K562 (cell line): ENCODE measurements around the gene CDKN2AIPNL. TPM values are rescaled to one million over a fixed set of nuclear protein-coding genes. Genes with fewer than 3 reads are reported as not detected.

Source experiments
- ARID1B ChIP-seq: fragments of 450-650 bp; IDR thresholded peaks from 2 replicates; pipeline ENCODE4 v1.6.1; 2016; ENCODE audit warnings: antibody characterized with exemption, mild to moderate bottlenecking, inconsistent platforms
- ARNT ChIP-seq, 2 experiments: fragments of 450-650 bp; IDR thresholded peaks; 2 replicates each; pipeline ENCODE4 v1.6.1; 2016; ENCODE audit warnings: mild to moderate bottlenecking in 1 of 2
- ASH1L ChIP-seq: fragments of 450-650 bp; IDR thresholded peaks from 2 replicates; pipeline ENCODE4 v1.6.1; 2018; ENCODE audit warnings: borderline replicate concordance, mild to moderate bottlenecking, low read depth; ENCODE audit not compliant: partially characterized antibody
- BRF1 ChIP-seq: IDR thresholded peaks from 3 replicates; pipeline ENCODE4 v1.6.1; 2011; ENCODE audit warnings: borderline replicate concordance, mild to moderate bottlenecking; ENCODE audit not compliant: insufficient read length; ENCODE audit errors: extremely low read depth
- DPF2 ChIP-seq: fragments of 450-650 bp; IDR thresholded peaks from 2 replicates; pipeline ENCODE4 v1.6.1; 2016
- EWSR1 ChIP-seq: fragments of 450-650 bp; IDR thresholded peaks from 2 replicates; pipeline ENCODE4 v1.6.1; 2018; ENCODE audit warnings: borderline replicate concordance, mild to moderate bottlenecking, low read depth, moderate library complexity; ENCODE audit not compliant: partially characterized antibody
- FOS ChIP-seq: IDR thresholded peaks from 3 replicates; pipeline ENCODE4 v1.6.1; 2011; ENCODE audit not compliant: insufficient read length; ENCODE audit errors: extremely low read depth
- IRF9 ChIP-seq: fragments of 450-650 bp; IDR thresholded peaks from 2 replicates; pipeline ENCODE4 v1.6.1; 2016; ENCODE audit warnings: missing biosample characterization, missing genetic modification characterization
- KDM1A ChIP-seq, 2 experiments: fragments of 450-650 bp; IDR thresholded peaks; 2 replicates each; pipeline ENCODE4 v1.6.1; 2016; ENCODE audit warnings: mild to moderate bottlenecking in 2 of 2
- MBD2 ChIP-seq: sonication (generic); IDR thresholded peaks from 2 replicates; pipeline ENCODE4 v1.6.1; 2016; ENCODE audit warnings: low read depth, borderline replicate concordance
- MEF2A ChIP-seq: IDR thresholded peaks from 2 replicates; pipeline ENCODE4 v1.6.1; 2011; ENCODE audit warnings: low read depth, mild to moderate bottlenecking, low read length, moderate library complexity; ENCODE audit not compliant: control insufficient read depth
- MEIS2 ChIP-seq: fragments of 450-650 bp; IDR thresholded peaks from 2 replicates; pipeline ENCODE4 v1.6.1; 2014; ENCODE audit warnings: mild to moderate bottlenecking; ENCODE audit not compliant: partially characterized antibody
- NR2C2 ChIP-seq, 2 experiments: fragments of 200-800 bp in 1 of 2; sonication (Bioruptor generic) in 1 of 2; sonication (generic) in 1 of 2; formaldehyde crosslinking in 1 of 2; IDR thresholded peaks; 2 replicates each; pipeline versions ENCODE4 v1.6.1 to v1.8.0; 2016 to 2022; ENCODE audit warnings: mild to moderate bottlenecking in 1 of 2, missing compliant biosample characterization in 1 of 2, missing genetic modification characterization in 1 of 2, missing genetic modification reagents in 1 of 2
- POLR2H ChIP-seq: IDR thresholded peaks from 2 replicates; pipeline ENCODE4 v1.6.1; 2016; ENCODE audit warnings: missing genetic modification characterization, low read depth, mild to moderate bottlenecking, control low read depth, missing compliant biosample characterization, moderate library complexity
- RNF2 ChIP-seq: sonication (generic); IDR thresholded peaks from 2 replicates; pipeline ENCODE4 v1.6.1; 2016
- SMAD3 ChIP-seq: fragments of 450-650 bp; formaldehyde crosslinking; conservative IDR thresholded peaks from 2 replicates; pipeline ENCODE4 v1.4.0; 2020; ENCODE audit warnings: mild to moderate bottlenecking
- THRB ChIP-seq: fragments of 450-650 bp; formaldehyde crosslinking; conservative IDR thresholded peaks from 2 replicates; pipeline ENCODE4 v1.4.0; 2022; ENCODE audit warnings: mild to moderate bottlenecking, missing genetic modification characterization
- ZBTB43 ChIP-seq: sonication (generic); formaldehyde crosslinking; IDR thresholded peaks from 2 replicates; pipeline ENCODE4 v1.8.0; 2023; ENCODE audit warnings: mild to moderate bottlenecking, missing genetic modification reagents
- ZBTB49 ChIP-seq: sonication (generic); formaldehyde crosslinking; IDR thresholded peaks from 2 replicates; pipeline ENCODE4 v1.8.0; 2022; ENCODE audit warnings: missing genetic modification reagents, mild to moderate bottlenecking, borderline replicate concordance
- ZNF232 ChIP-seq: sonication (generic); formaldehyde crosslinking; IDR thresholded peaks from 2 replicates; pipeline ENCODE4 v1.8.0; 2022; ENCODE audit warnings: mild to moderate bottlenecking, missing genetic modification reagents
- polyA plus RNA-seq, 8 experiments: library from polyadenylated mRNA; depleted of rRNA in 4 of 8; stranded (reverse) in 5 of 8; unstranded in 3 of 8; fragments of >200 nt; fragmentation: Nextera tagmentation in 2 of 8; fragmentation: Illumina TruSeq in 1 of 8; extraction: Ambion mirVana in 2 of 8; extraction: Trizol in 1 of 8; gene quantifications; 2 replicates each; pipeline versions ENCODE4 v1.2.1 to v1.2.3, GENCODE V29; 2011 to 2014; ENCODE audit warnings: inconsistent platforms in 1 of 8, missing spikeins in 1 of 8
- total RNA-seq, 7 experiments: library from RNA; depleted of rRNA in 6 of 7; stranded (reverse); fragments of >200 nt in 6 of 7; fragmentation: Illumina TruSeq in 2 of 7; extraction: Trizol in 2 of 7; gene quantifications; 2 replicates each; pipeline versions ENCODE4 v1.2.1 to v1.2.3, GENCODE V29; 2011 to 2021; ENCODE audit warnings: low replicate concordance in 1 of 7

Gene CDKN2AIPNL
- total and polyA plus RNA-seq, 9 of the 15 experiments (the other 6 are each of a cell fraction or from before 2014, with no cell fraction given): 19.9 to 46.9 (median 42.2) TPM

GRCh38 chr5:134370871-134371833 lies 40.5 kb downstream of the CDKN2AIPNL start, which contains the start of gene UBE2B (continued):
- TF ChIP-seq ZBTB49 (CRISPR knock-in tag): peak; percentile 19; the same call in 1 of the 2 replicates
- peak; percentile 70; the same call in 1 of the 2 replicates for TF ChIP-seq DPF2
- TF ChIP-seq MEF2A: 0 out of 2 replicates have a peak, but pooled peaks have one; percentile 7
- peak; percentile 58 to 67; a peak in 2 of 4 replicates for TF ChIP-seq KDM1A (IDR thresholded peaks at IDR 0.05)
- TF ChIP-seq THRB (CRISPR knock-in tag): 0 out of 2 replicates have a peak, but pooled peaks have one; percentile 6
- TF ChIP-seq ZNF232 (CRISPR knock-in tag): 0 out of 2 replicates have a peak, but pooled peaks have one; percentile 59
- no peak for TF ChIP-seq BRF1
- peak; percentile 38 to 90; a peak in 2 of 4 replicates for TF ChIP-seq ARNT (IDR thresholded peaks at IDR 0.05)
- TF ChIP-seq MBD2: peak; percentile 97
- peak; percentile 65 for TF ChIP-seq ARID1B
- peak; percentile 88 for TF ChIP-seq ASH1L
- peak; percentile 49; the same call in 1 of the 2 replicates for TF ChIP-seq NR2C2 (CRISPR knock-in tag; IDR thresholded peaks at IDR 0.05)
- peak; percentile 83 for TF ChIP-seq NR2C2 (tag; IDR thresholded peaks at IDR 0.05)
- peak; percentile 46; the same call in 1 of the 2 replicates for TF ChIP-seq ZBTB43 (CRISPR knock-in tag)
- TF ChIP-seq IRF9 (tag): peak; percentile 43; the same call in 1 of the 2 replicates
- TF ChIP-seq POLR2H: peak; percentile 85
- peak; percentile 79; the same call in 1 of the 2 replicates for TF ChIP-seq RNF2
- TF ChIP-seq EWSR1: no peak
- peak; percentile 50 for TF ChIP-seq MEIS2
- peak; percentile 87 for TF ChIP-seq FOS
- TF ChIP-seq SMAD3 (CRISPR knock-in tag): peak; percentile 55; the same call in 1 of the 2 replicates
